Psoas muscle (tissue), 8 donors: Measurements from ENCODE around the gene PODXL2. TPM values are rescaled to one million over a fixed set of nuclear protein-coding genes. Genes with fewer than 3 reads are reported as not detected.

ENCODE experiments used
- ATAC-seq, 4 donors: fragments of 200-7000 bp; cut with Tn5 transposase; one replicate each; pipeline ENCODE4 v1.9.1; 2020; ENCODE audit warnings: moderate library complexity in 3 of 4, mild to moderate bottlenecking in 2 of 4
- DNase-seq, 2 donors: peaks; one replicate each; pipeline ENCODE4 v3.0.0-alpha.2; 2020
- H3K27ac ChIP-seq: fragments of 200-600 bp; one replicate; pipeline ENCODE4 v1.8.0; 2022
- H3K27me3 ChIP-seq, 3 donors: fragments of 200-600 bp in 1 of 3; one replicate each; pipeline versions ENCODE4 v1.6.1 to v1.8.0; 2013 to 2022; ENCODE audit warnings: low read length in 2 of 3, mild to moderate bottlenecking in 2 of 3, moderate library complexity in 1 of 3; ENCODE audit not compliant: insufficient read depth in 3 of 3
- H3K36me3 ChIP-seq, 2 donors: fragments of 200-600 bp in 1 of 2; one replicate each; pipeline versions ENCODE4 v1.6.1 to v1.8.0; 2013 to 2022; ENCODE audit warnings: low read depth in 1 of 2, mild to moderate bottlenecking in 1 of 2, moderate library complexity in 1 of 2; ENCODE audit not compliant: insufficient read depth in 1 of 2
- H3K4me1 ChIP-seq: fragments of 200-600 bp; one replicate; pipeline ENCODE4 v1.8.0; 2022
- H3K4me3 ChIP-seq: fragments of 200-600 bp; one replicate; pipeline ENCODE4 v1.8.0; 2022; ENCODE audit warnings: mild to moderate bottlenecking
- H3K9me3 ChIP-seq: fragments of 200-600 bp; one replicate; pipeline ENCODE4 v1.8.0; 2022
- WGBS, 3 donors: extraction: QIAGEN DNeasy Blood & Tissue Kit; methylation state at CpG; one replicate each; pipeline versions ENCODE4 v1.1.6 to v1.1.7; 2013; 5-methylcytosine and 5-hydroxymethylcytosine counted together
- intact Hi-C, 2 donors: fragments of 100-400 bp; cut with DNase I; formaldehyde crosslinking; loops; one replicate each; pipeline versions ENCODE4 v1.11.0 to v1.14.2; 2022
- polyA plus RNA-seq, 3 donors: library from polyadenylated mRNA; stranded (reverse); fragments of 200-250 nt; gene quantifications; one replicate each; pipeline ENCODE4 v1.2.3, GENCODE V29; 2013
- total RNA-seq, 4 donors: library from RNA; stranded (reverse); fragmentation: NEBNext Ultra II Directional in 2 of 4; extraction: Animal tissue kit (Norgen Biotek cat#: 25700) in 2 of 4; gene quantifications; one replicate each; pipeline versions ENCODE4 v1.2.1 to v1.2.4, GENCODE V29; 2021 to 2023
- TF ChIP-seq, protein P1 (sequence below): fragments of 200-600 bp; IDR thresholded peaks from one replicate; pipeline ENCODE4 v1.8.0; 2022; ENCODE audit warnings: antibody characterized with exemption
- donor health status: healthy with polysubstance abuse.
- donor health status: DM: no; HTN: no; CAD: no; lungs with moderate emphysema.
- donor health status: Bipolar disorder and iron deficiency.
- donor health status: healthy.
- donor health status: DM: yes; HTN: yes; CAD: no.
- donor health status: DM: no; HTN: no; CAD: no.
- donor health status: DM: no; HTN: no; CAD: no.
- donor health status: DM: yes; HTN: yes; CAD: no.

PODXL2 gene
- total and polyA plus RNA-seq, 7 donors: 1.4 to 3.0 (median 2.1) TPM

- 92 to 96% (median 93%) methylated on average over 8 of the region's 8 CpGs for WGBS, 3 donors
- no peak for ATAC-seq
Observed at GRCh38 chr3:127645371-127646015, 16.5 kb downstream of the PODXL2 start.

GRCh38 chr3:127646501-127647046 is 17.6 kb downstream of the PODXL2 start:
- Histone ChIP-seq H3K27ac (no peak overlapping the region), H3K36me3 (no peaks in the 10 kb centered on the region), H3K9me3 (no peaks in the 10 kb centered on the region), H3K27me3 (no peaks in the 10 kb centered on the region), H3K4me1 (no peaks in the 10 kb centered on the region), H3K4me3 (no peak overlapping the region)
- no peak for DNase-seq
- intact Hi-C loops: loop anchor here in 1 of 2 donors (5.0 kb wide), 1 partner anchor 186 kb away; no protein-coding TSS in a partner anchor
- 85 to 93% (median 88%) methylated on average over 10 of the region's 10 CpGs for WGBS, 3 donors
- no peak for ATAC-seq
- TF ChIP-seq, protein P1, sequence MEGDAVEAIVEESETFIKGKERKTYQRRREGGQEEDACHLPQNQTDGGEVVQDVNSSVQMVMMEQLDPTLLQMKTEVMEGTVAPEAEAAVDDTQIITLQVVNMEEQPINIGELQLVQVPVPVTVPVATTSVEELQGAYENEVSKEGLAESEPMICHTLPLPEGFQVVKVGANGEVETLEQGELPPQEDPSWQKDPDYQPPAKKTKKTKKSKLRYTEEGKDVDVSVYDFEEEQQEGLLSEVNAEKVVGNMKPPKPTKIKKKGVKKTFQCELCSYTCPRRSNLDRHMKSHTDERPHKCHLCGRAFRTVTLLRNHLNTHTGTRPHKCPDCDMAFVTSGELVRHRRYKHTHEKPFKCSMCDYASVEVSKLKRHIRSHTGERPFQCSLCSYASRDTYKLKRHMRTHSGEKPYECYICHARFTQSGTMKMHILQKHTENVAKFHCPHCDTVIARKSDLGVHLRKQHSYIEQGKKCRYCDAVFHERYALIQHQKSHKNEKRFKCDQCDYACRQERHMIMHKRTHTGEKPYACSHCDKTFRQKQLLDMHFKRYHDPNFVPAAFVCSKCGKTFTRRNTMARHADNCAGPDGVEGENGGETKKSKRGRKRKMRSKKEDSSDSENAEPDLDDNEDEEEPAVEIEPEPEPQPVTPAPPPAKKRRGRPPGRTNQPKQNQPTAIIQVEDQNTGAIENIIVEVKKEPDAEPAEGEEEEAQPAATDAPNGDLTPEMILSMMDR: no peak

More at GRCh38 chr3:127645371-127646015, 16.5 kb downstream of the PODXL2 start:
- no peaks in the 10 kb centered on the region for H3K36me3 ChIP-seq
- TF ChIP-seq, protein P1: no peak
- no peak overlapping the region for H3K27ac ChIP-seq
- intact Hi-C loops: loop anchor here in 1 of 2 donors (5.0 kb wide), 1 partner anchor 187 kb away; no protein-coding TSS in a partner anchor
- no peak overlapping the region for H3K4me3 ChIP-seq
- no peaks in the 10 kb centered on the region for H3K4me1 ChIP-seq
- no peak for DNase-seq
- H3K9me3 ChIP-seq: no peaks in the 10 kb centered on the region
- H3K27me3 ChIP-seq: no peaks in the 10 kb centered on the region

GRCh38 chr3:127647166-127647844 is 18.3 kb downstream of the PODXL2 start:
- TF ChIP-seq, protein P1: no peak
- Histone ChIP-seq H3K36me3 (no peaks in the 10 kb centered on the region), H3K27ac (no peak overlapping the region), H3K4me3 (no peak overlapping the region), H3K27me3 (no peaks in the 10 kb centered on the region), H3K9me3 (no peaks in the 10 kb centered on the region), H3K4me1 (no peaks in the 10 kb centered on the region)
- DNase-seq (no peak), ATAC-seq (peak in 1 of 4 donors; percentile 58)
- intact Hi-C loops: loop anchor here in 1 of 2 donors (5.0 kb wide), 1 partner anchor 185 kb away; no protein-coding TSS in a partner anchor
- WGBS, 3 donors: 64 to 77% (median 68%) methylated on average over 13 of the region's 13 CpGs

DNA sequence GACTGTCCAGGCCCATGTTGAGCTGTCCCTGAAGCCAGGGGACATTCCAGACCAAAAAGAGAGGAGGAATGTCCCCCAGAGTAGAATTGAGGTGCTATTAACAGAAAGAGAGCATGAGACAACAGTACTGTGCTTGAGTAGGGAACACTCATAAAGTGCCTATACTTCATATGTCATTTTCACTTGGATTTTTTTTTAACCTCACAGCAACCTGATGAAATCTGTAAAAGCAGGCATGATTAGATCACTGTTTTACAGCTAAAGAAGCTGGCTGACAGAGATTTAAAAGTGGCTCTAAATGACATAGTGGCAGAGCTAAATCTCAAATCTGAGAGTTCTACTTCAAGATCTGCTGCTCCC is 18.8 kb downstream of the PODXL2 start:
- no peak overlapping the region for H3K4me3 ChIP-seq
- H3K36me3 ChIP-seq: no peaks in the 10 kb centered on the region
- no peak overlapping the region for H3K27ac ChIP-seq
- no peaks in the 10 kb centered on the region for H3K4me1 ChIP-seq
- intact Hi-C loops: loop anchor here in 1 of 2 donors (5.0 kb wide), 1 partner anchor 184 kb away; no protein-coding TSS in a partner anchor
- no peaks in the 10 kb centered on the region for H3K9me3 ChIP-seq
- no peak for DNase-seq
- TF ChIP-seq, protein P1: no peak
- no peak for ATAC-seq
- no peaks in the 10 kb centered on the region for H3K27me3 ChIP-seq
